Measurements from ENCODE around the gene TSPAN5. TPM values are rescaled to one million over a fixed set of nuclear protein-coding genes. Genes with fewer than 3 reads are reported as not detected.

TSPAN5 gene
- total RNA-seq, 1 experiment from 2014 or later: 4.3 TPM

GRCh38 chr4:98625399-98625798, 33.0 kb downstream of the TSPAN5 start:
- no peaks in the 10 kb centered on the region for H3K27me3 ChIP-seq (ENCODE audit: control insufficient read depth, insufficient read depth, low read length)
- no peak overlapping the region for H3K4me3 ChIP-seq (ENCODE audit: insufficient read depth, low read depth, low read length)
- no peak for DNase-seq
- no peaks in the 10 kb centered on the region for H3K36me3 ChIP-seq (replicated peaks; ENCODE audit: control insufficient read depth, insufficient read depth, low read length)

GRCh38 chr4:98624642-98625041, 33.8 kb downstream of the TSPAN5 start:
- H3K36me3 ChIP-seq (replicated peaks; ENCODE audit: control insufficient read depth, insufficient read depth, low read length): no peaks in the 10 kb centered on the region
- DNase-seq: no peak
- H3K4me3 ChIP-seq (ENCODE audit: insufficient read depth, low read depth, low read length): no peak overlapping the region
- H3K27me3 ChIP-seq (ENCODE audit: control insufficient read depth, insufficient read depth, low read length): no peaks in the 10 kb centered on the region

- no peak for DNase-seq
- Histone ChIP-seq H3K27me3 (ENCODE audit: control insufficient read depth, insufficient read depth, low read length) (no peaks in the 10 kb centered on the region), H3K4me3 (ENCODE audit: insufficient read depth, low read depth, low read length) (no peak overlapping the region), H3K36me3 (replicated peaks; ENCODE audit: control insufficient read depth, insufficient read depth, low read length) (no peaks in the 10 kb centered on the region)
Observed at GRCh38 chr4:98624144-98624543, 34.3 kb downstream of the TSPAN5 start.

- no peak for DNase-seq
- H3K4me3 ChIP-seq (ENCODE audit: insufficient read depth, low read depth, low read length): no peak overlapping the region
- H3K27me3 ChIP-seq (ENCODE audit: control insufficient read depth, insufficient read depth, low read length): no peaks in the 10 kb centered on the region
Observed at GRCh38 chr4:98623126-98623802, 35.1 kb downstream of the TSPAN5 start.

GRCh38 chr4:98620087-98620784, 38.2 kb downstream of the TSPAN5 start:
- H3K36me3 ChIP-seq (replicated peaks; ENCODE audit: control insufficient read depth, insufficient read depth, low read length): no peaks in the 10 kb centered on the region
- H3K4me3 ChIP-seq (ENCODE audit: insufficient read depth, low read depth, low read length): no peak overlapping the region
- no peak for DNase-seq
- no peaks in the 10 kb centered on the region for H3K27me3 ChIP-seq (ENCODE audit: control insufficient read depth, insufficient read depth, low read length)

More at GRCh38 chr4:98623126-98623802, 35.1 kb downstream of the TSPAN5 start:
- H3K36me3 ChIP-seq (replicated peaks; ENCODE audit: control insufficient read depth, insufficient read depth, low read length): no peaks in the 10 kb centered on the region

GRCh38 chr4:98619180-98619579, 39.2 kb downstream of the TSPAN5 start:
- H3K4me3 ChIP-seq (ENCODE audit: insufficient read depth, low read depth, low read length): no peak overlapping the region
- no peaks in the 10 kb centered on the region for H3K27me3 ChIP-seq (ENCODE audit: control insufficient read depth, insufficient read depth, low read length)
- DNase-seq: no peak
- no peaks in the 10 kb centered on the region for H3K36me3 ChIP-seq (replicated peaks; ENCODE audit: control insufficient read depth, insufficient read depth, low read length)

GRCh38 chr4:98618680-98619079, 39.7 kb downstream of the TSPAN5 start:
- no peak for DNase-seq
- H3K36me3 ChIP-seq (replicated peaks; ENCODE audit: control insufficient read depth, insufficient read depth, low read length): no peaks in the 10 kb centered on the region
- no peak overlapping the region for H3K4me3 ChIP-seq (ENCODE audit: insufficient read depth, low read depth, low read length)
- H3K27me3 ChIP-seq (ENCODE audit: control insufficient read depth, insufficient read depth, low read length): no peaks in the 10 kb centered on the region

GRCh38 chr4:98617358-98618047, 40.9 kb downstream of the TSPAN5 start:
- no peak overlapping the region for H3K4me3 ChIP-seq (ENCODE audit: insufficient read depth, low read depth, low read length)
- no peaks in the 10 kb centered on the region for H3K27me3 ChIP-seq (ENCODE audit: control insufficient read depth, insufficient read depth, low read length)
- no peak for DNase-seq
- H3K36me3 ChIP-seq (replicated peaks; ENCODE audit: control insufficient read depth, insufficient read depth, low read length): no peaks in the 10 kb centered on the region

GRCh38 chr4:98615991-98616390, 42.4 kb downstream of the TSPAN5 start:
- Histone ChIP-seq H3K36me3 (replicated peaks; ENCODE audit: control insufficient read depth, insufficient read depth, low read length) (no peaks in the 10 kb centered on the region), H3K4me3 (ENCODE audit: insufficient read depth, low read depth, low read length) (no peak overlapping the region), H3K27me3 (ENCODE audit: control insufficient read depth, insufficient read depth, low read length) (no peaks in the 10 kb centered on the region)
- no peak for DNase-seq

GRCh38 chr4:98614662-98615061, 43.7 kb downstream of the TSPAN5 start:
- Histone ChIP-seq H3K27me3 (ENCODE audit: control insufficient read depth, insufficient read depth, low read length) (no peaks in the 10 kb centered on the region), H3K36me3 (replicated peaks; ENCODE audit: control insufficient read depth, insufficient read depth, low read length) (no peaks in the 10 kb centered on the region), H3K4me3 (ENCODE audit: insufficient read depth, low read depth, low read length) (no peak overlapping the region)
- no peak for DNase-seq

- no peaks in the 10 kb centered on the region for H3K27me3 ChIP-seq (ENCODE audit: control insufficient read depth, insufficient read depth, low read length)
- no peak for DNase-seq
- H3K4me3 ChIP-seq (ENCODE audit: insufficient read depth, low read depth, low read length): no peak overlapping the region
- H3K36me3 ChIP-seq (replicated peaks; ENCODE audit: control insufficient read depth, insufficient read depth, low read length): no peaks in the 10 kb centered on the region
Observed at GRCh38 chr4:98614094-98614493, 44.3 kb downstream of the TSPAN5 start.

GRCh38 chr4:98613453-98614075, 44.8 kb downstream of the TSPAN5 start:
- Histone ChIP-seq H3K36me3 (replicated peaks; ENCODE audit: control insufficient read depth, insufficient read depth, low read length) (no peaks in the 10 kb centered on the region), H3K4me3 (ENCODE audit: insufficient read depth, low read depth, low read length) (no peak overlapping the region), H3K27me3 (ENCODE audit: control insufficient read depth, insufficient read depth, low read length) (no peaks in the 10 kb centered on the region)
- DNase-seq: no peak

- DNase-seq: no peak
- H3K4me3 ChIP-seq (ENCODE audit: insufficient read depth, low read depth, low read length): no peak overlapping the region
- H3K27me3 ChIP-seq (ENCODE audit: control insufficient read depth, insufficient read depth, low read length): no peaks in the 10 kb centered on the region
Observed at GRCh38 chr4:98612318-98613250, 45.8 kb downstream of the TSPAN5 start.

More at GRCh38 chr4:98612318-98613250, 45.8 kb downstream of the TSPAN5 start:
- H3K36me3 ChIP-seq (replicated peaks; ENCODE audit: control insufficient read depth, insufficient read depth, low read length): no peaks in the 10 kb centered on the region
